GM19239 (cell line): Measurements from ENCODE around the gene RBMS2.
A peak's percentile ranks its signal among the peaks of the same experiment; 100 is the strongest.
"Not testable (repeated sequence)": the region's sequence is repeated elsewhere in the genome, so short reads cannot be mapped to it uniquely, and the experiment has no call there.

Experiments used
- DNase-seq: peaks from one replicate; pipeline ENCODE4 v3.0.0; 2011; ENCODE audit warnings: low spot score; ENCODE audit not compliant: insufficient read length
- FAIRE-seq: peaks from 2 replicates; lab custom pipeline; 2011; peaks lifted over from hg19 to GRCh38; lab: Jason Lieb, UNC

RBMS2 gene

DNA sequence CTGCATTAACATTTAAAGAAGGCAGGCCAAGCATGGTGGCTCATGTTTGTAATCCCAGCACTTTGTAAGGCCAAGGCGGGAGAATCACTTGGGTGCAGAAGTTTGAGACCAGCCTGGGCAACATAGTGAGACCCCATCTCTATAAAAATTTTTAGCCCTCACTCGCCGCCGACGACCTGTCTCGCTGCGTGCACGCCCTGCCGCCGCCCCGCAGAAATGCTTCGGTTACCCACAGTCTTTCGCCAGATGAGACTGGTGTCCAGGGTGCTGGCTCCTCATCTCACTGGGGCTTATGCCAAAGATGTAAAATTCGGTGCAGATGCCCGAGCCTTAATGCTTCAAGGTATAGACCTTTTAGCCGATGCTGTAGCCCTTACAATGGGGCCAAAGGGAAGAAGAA is 10.8 kb upstream of the RBMS2 start:
- FAIRE-seq (no peak), DNase-seq (no peak)

DNA sequence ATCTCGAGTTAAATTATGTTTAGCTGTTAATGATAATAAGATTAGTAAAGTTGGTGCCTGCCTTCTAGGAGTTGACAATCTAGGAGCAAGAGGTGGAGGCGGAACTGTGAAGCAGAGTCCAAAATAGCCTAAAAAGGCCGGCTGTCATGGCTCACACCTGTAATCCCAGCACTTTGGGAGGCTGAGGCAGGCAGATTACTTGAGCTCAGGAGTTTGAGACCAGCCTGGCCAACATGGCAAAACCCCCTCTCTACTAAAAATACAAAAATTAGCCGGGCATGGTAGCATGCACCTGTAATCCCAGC is 7.7 kb upstream of the RBMS2 start:
- FAIRE-seq, DNase-seq: not testable (repeated sequence)

DNA sequence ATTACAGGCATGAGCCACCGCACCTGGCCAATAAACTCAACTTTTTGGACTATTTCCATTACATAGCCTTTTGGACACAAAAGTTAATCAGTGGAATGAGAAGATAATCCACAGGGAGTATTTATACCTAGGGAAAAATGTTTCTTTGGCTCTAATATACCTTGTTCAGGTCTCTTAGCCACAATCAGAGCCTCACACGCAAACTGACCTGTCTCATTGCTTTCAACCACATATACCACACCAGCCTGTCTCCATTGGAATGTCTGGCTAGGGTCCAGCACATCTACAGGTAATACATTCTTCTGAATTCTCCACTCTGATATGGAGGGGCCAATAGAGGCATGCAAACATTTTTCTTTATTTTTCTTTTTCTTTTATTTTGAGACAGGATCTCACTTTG is 3.8 kb upstream of the RBMS2 start:
- FAIRE-seq (no peak), DNase-seq (no peak)

DNA sequence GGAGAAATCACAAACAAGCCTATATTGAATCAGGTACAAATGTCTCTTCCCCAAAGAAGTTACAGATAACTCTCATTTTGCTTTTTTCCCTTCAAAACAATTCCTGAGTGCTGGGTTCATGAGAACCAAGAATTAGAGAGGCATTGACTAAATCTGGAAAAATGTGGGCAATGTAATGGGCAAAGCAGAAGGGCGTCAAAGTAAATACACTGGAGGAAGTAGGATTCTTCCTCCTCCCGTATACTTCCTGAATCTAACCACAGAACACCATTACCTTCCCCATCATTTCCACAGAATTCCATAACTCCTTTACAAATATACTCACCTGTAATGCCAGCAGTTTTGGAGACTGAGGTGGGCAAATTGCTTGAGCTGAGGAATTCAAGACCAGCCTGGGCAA is 3.0 kb upstream of the RBMS2 start:
- DNase-seq (no peak), FAIRE-seq (no peak)

DNA sequence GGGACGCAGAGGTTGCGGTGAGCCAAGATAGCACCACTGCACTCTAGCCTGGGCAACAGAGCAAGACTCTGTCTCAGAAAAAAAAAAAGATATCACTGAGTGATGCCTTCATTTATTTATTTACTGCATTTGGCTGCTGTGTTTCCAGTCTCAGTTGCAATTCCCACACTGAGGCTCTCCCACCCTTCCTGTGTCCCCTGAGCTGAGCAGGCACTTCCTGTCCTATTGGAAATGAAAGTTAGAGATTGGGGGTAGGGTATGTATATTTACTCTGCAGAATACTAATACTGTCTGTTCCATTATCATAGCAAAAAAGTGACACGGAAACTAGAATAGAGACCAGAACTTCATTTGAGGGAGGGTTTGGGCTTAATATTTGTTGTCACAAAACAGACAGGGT is 1.6 kb upstream of the RBMS2 start:
- DNase-seq, result no peak
- no peak for FAIRE-seq

DNA sequence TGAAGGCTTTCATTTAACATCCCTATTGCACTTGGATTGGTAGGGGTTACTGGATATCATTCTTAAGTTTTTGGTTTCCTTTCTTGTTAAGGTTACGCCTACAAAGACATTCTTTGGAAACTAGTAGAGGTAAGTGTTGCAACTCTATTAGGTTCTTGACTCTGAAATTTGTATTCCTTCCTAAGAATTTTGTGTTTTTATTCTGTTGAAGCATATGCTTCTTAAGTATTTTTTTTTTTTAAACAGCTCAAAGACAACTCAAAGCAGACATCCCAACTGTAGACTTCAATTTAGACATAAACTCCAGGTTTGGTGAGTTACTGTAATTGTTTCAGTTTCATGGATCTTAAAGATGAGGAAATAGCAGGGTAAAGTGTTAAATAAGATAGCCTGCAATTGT is 1.1 kb upstream of the RBMS2 start:
- DNase-seq (no peak), FAIRE-seq (no peak)

DNA sequence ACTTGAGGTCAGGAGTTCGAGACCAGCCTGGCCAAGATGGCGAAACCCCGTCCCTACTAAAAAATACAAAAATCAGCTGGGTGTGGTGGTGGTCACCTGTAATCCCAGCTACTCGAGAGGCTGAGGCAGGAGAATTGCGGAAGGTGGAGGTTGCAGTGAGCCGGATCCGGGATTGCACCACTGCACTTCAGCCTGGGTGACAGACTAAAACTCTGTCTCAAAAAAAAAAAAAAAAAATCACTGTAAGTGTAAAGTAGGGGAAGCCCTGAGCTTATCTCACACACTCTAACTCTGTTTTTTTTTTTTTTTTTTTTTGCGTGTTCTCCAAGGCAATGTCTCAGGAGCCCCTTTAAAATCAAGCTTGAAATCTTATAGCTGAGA is 421 bp upstream of the RBMS2 start:
- FAIRE-seq, result no peak

DNA sequence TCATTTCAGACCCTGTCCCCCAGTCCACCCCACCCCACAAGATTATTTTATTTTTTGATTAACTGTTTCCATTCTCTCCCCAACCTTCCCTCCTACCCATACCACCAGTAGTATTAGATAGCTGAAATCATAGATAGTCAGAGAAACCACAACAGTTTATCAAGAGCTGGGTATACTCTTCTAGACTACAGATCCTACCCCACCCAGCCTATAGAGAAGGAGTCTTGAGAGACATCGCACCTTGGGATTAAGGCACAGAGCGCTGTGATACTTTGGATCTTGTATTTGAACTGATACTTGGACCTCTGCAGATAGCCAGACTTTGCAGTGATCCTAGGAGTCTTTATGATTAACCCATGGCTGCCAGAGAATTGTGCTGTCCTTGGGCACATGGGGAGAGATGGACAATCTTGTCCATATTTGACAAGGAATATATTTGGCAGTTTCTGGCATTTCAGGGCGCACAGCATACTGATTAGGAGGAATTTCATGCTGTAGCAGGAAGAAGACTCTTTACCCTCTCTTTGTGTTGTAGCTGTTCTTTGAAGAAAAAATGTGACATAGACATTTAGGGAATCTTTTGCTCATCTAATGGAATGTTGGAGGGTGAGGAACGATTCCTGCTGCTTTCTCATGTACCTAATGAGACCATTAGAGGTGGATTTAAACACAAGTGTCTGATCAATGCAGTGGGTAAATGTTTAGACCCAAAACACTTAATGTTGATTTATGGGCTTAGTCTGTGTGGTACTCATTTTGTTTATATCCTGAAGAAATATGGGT is 982 bp downstream of the RBMS2 start:
- FAIRE-seq (no peak), DNase-seq (no peak)

More for the DNA sequence above, 421 bp upstream of the RBMS2 start:
- DNase-seq, result no peak

DNA sequence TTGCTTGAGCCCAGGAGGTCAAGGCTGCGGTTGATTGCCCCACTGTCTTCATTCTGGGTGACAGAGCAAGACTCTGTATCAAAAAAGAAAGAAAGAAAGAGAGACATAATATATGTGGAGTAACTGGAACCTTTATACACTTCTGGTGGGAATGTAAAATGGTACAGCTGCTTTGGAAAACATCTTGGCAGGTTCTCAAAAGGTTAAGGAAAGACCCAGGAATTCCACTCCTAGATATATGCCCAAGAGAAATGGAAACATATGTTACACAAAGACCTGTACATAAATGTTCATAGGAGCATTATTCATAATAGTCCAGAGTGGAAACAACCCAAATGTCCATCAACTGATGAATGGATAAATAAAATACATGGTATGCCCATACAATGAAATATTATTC is 7.2 kb downstream of the RBMS2 start:
- FAIRE-seq (no peak), DNase-seq (no peak)

DNA sequence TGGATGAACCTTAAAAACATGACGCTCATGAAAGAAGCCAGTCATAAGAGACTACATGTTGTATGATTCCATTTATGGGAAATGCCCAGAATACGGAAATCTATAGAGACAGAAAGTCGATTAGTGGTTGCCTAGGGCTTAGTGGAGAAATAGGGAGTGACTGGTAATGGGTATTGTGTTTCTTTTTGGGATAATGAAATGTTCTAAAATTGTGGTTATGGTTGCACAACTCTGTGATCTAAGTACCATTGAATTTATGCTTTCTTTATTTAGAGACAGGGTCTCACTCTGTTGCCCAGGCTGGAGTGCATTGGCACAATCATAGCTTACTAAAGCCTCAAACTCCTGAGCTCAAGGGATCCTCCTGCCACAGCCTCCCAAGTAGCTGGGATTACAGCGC is 8.0 kb downstream of the RBMS2 start:
- DNase-seq, result no peak

DNA sequence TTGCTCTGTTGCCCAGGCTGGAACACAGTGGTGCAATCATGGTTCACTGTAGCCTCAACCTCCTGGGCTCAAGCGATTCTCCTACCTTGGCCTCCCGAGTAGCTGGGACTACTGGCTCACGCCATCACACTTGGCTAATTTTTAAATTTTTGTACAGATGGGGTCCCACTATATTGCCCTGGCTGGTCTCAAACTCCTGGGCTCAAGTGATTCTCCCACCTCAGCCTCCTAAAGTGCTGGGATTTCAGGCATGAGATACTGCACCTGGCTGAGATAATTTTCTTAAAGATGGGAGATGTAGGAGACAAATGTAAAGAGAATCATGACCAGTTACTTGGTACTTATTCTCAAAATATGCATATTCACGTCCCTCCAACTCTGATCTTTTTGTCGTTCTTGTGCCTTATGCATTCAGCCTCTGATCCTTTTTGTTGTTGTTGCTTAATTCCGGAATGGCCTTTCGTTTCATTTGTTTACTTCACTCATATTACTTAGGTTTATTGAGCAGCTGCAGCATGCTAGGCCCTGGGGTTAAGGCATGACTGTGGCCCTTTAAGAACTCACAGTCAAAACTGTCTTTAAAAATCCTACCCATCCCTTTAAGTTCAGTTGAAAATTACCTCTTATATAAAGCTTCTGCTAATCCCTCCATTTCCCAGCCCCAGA is 8.9 kb downstream of the RBMS2 start:
- DNase-seq, result no peak
- no peak for FAIRE-seq

More for the DNA sequence above, 8.0 kb downstream of the RBMS2 start:
- FAIRE-seq, result no peak

DNA sequence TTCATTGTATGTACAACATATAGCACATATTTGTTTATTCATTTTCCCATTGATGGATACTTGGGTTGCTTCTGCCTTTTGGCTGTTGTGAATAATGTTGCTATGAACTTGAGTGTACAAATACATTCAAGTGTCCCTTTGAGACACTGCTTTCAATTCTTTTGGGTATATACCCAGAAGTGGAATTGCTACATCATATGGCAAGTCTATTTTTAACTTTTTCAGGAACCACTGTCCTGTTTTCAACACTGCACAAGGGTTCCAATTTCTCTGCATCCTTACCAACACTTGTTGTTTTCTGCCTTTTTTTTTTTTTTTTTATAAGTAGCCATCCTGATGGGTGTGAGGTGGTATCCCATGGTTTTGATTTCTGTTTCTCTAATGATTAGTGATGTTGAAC is 15.9 kb downstream of the RBMS2 start:
- no peak for FAIRE-seq

DNA sequence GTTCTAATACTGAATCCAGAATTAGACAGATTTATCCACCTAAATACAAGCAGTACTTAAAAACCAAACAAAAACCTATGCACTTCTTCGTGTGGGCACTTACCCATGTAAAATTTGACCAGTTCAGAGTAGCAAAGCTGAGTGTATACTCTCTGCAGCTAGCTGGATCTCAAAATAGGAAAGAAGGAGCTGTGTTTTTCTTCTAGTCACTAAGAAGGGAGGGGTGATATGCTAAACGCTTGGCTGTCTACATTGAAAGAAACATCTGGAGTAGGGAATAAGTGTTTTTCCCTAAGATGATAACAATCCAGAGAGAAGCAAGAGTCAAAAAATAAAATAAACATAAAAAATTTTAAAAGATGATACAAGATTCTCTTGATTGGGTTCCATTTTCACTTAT is 20.0 kb downstream of the RBMS2 start:
- DNase-seq, result no peak
- no peak for FAIRE-seq

More for the DNA sequence above, 15.9 kb downstream of the RBMS2 start:
- no peak for DNase-seq

DNA sequence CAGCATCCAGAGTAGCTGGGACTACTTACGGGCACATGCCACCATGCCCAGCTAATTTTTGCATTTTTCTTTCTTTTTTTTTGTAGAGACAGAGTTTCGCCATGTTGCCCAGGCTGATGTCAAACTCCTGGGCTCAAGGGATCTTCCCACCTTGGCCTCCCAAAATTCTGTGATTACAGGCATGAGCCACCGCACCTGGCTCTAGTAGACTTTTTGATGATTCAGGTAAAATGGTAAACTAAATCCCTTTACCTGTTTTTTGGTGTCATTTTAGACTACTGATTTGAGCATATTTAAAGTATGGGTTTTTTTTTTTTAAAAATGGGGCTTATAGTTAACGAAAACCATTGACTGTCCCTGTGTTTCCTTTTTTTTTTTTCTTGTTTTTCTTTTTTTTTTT is 20.5 kb downstream of the RBMS2 start:
- FAIRE-seq, result no peak
- DNase-seq, result no peak

DNA sequence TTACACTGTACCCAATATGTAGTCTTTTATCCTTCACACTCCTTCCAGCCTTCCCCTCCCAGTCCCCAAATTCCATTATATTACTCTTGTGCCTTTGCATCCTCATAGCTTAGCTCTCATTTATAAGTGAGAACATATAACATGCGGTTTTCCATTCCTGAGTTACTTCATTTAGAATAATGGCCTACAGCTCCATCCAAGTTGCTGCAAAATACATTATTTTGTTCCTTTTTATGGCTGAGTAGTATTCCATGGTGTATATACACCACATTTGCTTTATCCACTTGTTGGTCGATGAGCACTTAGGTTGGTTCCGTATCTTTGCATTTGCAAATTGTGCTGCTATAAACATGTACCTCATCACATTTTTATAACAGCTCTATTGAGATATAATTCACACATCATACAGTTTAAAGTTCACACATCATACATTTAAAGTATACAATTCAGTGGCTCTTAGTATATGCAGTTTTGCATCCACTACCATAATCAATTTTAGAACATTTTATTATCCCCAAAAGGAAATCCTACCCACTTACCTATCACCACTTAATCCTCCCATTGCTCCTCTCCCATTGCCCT is 23.5 kb downstream of the RBMS2 start:
- DNase-seq, result no peak
- no peak for FAIRE-seq

DNA sequence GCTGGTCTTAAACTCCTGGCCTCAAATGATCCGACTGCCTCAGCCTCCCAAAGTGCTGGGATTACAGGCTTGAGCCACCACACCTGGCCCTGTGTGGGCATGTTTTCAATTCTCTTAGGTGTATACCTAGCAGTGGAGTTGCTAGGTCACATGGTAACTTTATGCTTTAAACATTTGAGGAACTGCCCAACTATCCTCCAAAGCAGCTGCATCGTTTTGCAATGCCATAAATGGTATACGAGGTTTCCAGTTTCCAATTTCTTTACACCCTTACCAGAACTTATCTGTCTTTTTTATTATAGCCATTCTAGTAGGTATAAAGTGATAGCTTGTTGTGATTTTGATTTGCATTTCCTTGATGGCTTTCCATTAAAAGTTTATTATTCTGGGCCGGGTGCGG is 25.1 kb downstream of the RBMS2 start:
- DNase-seq (no peak), FAIRE-seq (no peak)

DNA sequence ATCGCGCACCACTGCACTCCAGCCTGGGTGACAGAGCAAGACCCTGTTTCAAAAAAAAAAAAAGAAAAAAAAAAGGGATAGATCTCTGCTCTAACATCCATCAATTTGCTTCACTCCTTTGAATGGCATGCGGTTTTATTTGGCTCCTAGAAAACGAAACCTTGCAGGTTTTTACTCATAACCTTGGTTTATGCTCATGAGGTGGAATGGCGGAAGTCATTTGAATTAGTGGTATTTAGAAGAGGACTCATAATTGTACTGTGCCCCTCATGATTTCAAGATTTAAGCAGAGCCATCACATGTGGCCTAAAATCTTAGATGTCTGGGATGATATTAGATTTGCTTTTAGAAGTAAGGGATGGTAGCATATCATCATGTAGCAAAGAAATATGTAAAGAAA is 29.4 kb downstream of the RBMS2 start:
- DNase-seq, result no peak
- FAIRE-seq, result no peak

DNA sequence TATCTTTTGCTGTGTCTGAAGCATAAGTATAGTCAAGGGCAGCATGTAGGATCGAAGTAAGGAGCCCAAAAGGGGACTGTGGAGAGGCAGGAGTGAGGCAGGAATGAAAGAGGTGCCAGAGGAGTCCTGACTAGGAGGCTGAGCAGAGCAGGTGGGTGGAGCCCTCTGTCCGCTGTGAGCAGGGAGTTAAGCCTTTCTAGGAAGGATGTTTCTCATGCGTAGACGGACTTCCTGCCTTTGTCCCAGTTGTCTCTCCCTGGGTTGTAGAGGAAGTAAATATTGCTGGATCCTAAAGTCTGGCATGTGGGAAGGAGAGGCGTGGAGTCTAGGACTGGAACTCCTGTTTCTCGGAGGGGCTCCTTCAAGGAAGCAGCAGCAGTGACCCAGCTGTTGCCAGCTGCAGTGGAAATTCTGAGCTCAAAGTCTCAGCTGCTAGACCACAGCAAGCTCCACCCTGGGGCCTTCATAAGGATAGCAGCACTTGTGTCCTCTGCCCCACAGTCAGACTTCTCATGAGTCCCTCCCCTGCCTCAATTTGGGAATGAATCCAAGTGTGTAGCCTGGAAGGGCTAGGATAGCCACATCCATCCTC is 44.0 kb downstream of the RBMS2 start:
- peak; percentile 39 for DNase-seq
- FAIRE-seq, result no peak

DNA sequence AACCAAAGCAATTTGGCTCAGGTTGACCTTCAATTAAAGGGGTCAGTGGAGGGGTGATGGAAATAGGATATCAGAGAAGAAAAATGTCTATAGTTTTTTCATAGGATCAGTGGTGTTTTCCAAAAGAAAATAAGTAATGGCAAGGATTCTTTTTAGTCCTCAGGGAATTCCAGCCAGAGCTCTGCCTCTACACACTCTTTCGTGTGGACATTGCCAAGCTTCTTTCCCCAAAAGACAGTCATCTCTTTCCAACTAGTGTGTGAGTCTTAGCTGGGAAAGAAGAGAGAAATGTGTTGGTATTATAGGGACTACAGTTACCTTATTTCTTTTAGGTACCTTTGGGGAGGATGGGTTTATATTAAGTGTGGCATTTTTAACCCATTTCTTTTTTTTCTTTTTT is 46.5 kb downstream of the RBMS2 start:
- no peak for DNase-seq
- no peak for FAIRE-seq

DNA sequence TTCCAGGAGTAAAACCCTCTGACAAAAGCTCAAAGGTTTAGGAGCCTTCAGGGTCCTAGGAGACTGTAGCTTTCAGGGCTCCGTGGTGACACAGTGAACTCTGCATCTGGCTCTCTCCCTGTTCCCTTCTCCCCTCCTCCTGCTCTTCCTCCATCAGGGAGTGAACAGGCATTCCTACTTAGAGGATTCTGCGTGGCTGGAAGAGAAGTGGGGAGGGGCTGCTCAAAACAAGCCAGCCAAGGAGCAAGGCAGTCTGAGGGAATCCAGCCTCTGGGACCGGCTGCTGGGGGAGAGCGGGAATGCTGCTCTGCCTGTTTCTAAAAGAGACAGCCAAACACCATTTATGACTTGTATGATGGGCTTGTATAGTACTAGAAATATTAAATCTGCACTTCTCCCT is 49.5 kb downstream of the RBMS2 start:
- no peak for DNase-seq
- no peak for FAIRE-seq

DNA sequence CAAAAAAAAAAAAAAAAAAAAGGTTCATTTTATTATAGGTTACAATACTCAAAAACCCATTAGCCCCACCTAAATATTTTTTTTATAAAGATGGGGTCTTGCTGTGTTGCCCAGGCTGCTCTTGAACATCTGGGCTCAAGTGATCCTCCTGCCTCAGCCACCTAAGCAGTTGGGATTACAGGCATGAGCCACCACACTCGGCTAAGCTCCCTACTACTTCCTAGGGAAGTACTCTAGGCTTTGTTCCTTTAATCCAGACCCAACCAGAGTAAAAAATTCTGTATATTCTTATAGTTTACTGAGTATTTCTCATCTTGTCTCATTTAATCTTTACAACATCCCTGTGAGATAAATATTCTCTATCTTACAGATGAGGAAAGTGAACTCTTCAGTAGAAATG is 50.7 kb downstream of the RBMS2 start:
- DNase-seq (no peak), FAIRE-seq (no peak)
